Measurements from ENCODE around the gene TCHHL1.

The TCHHL1 gene

GRCh38 chr1:152036267-152037216 is 52.3 kb downstream of the TCHHL1 start, which contains the start of gene S100A11:
Gene S100A11 (minus strand): TSS chr1:152037004. CDS start chr1:152036915, 89 bp downstream.
- DNase-seq, result peak; percentile 88

- DNase-seq, result peak; percentile 42
These were observed 53.2 kb downstream of the TCHHL1 start for GRCh38 chr1:152035539-152036266.

- DNase-seq, result peak; percentile 77
These were observed 54.0 kb downstream of the TCHHL1 start for GRCh38 chr1:152034654-152035538.

GRCh38 chr1:152034324-152034653 is 54.6 kb downstream of the TCHHL1 start:
- peak; percentile 82 for DNase-seq

Data from DMS53 (cell line).